Measurements from ENCODE around the gene MMP17. TPM values are rescaled to one million over a fixed set of nuclear protein-coding genes. Genes with fewer than 3 reads are reported as not detected.

Gene MMP17
- total RNA-seq, 5 donors from 2014 or later (not counting 1 experiment from before 2014, with no cell fraction given), result 0.58 to 2.7 (median 1.2) TPM

- CTCF ChIA-PET, result no interaction called here
- Histone ChIP-seq H3K9me3 (no peaks in the 10 kb centered on the region), H3K27ac (ENCODE audit: low read length) (no peak overlapping the region), H3K4me1 (ENCODE audit: control insufficient read depth in 1 of 2, extremely low read depth in 1 of 2, insufficient read depth in 2 of 2, low read length in 2 of 2) (no peaks in the 10 kb centered on the region), H3K36me3 (ENCODE audit: control insufficient read depth in 2 of 2, extremely low read depth in 1 of 2, insufficient read depth in 1 of 2, low read length in 1 of 2) (no peaks in the 10 kb centered on the region), H3K27me3 (replicated peaks in 1 of 2; ENCODE audit: control insufficient read depth in 2 of 2, extremely low read depth in 1 of 2, insufficient read depth in 2 of 2, low read length in 1 of 2) (peaks cover 0 to 11% of the 10 kb centered on the region in 2 experiments), H3K4me3 (ENCODE audit: control insufficient read depth in 1 of 2, extremely low read depth in 1 of 2, low read length in 1 of 2) (no peak overlapping the region)
- H3K9me3 Mint-ChIP-seq, result no peaks in the 10 kb centered on the region
- H3K27me3 Mint-ChIP-seq, result peaks cover 0 to 2% of the 10 kb centered on the region in 2 donors
- 95% methylated on average over 12 of the region's 16 CpGs for WGBS (ENCODE audit: insufficient coverage)
- no peak overlapping the region for H3K4me3 Mint-ChIP-seq
- POLR2A ChIA-PET, result interaction anchor here in 1 of 2 donors (0.6 kb wide), 1 partner anchor 106 kb away, joined by 9 read pairs; the partner anchor contains the start of gene EP400
- no peaks in the 10 kb centered on the region for H3K36me3 Mint-ChIP-seq
- ATAC-seq (replicated peaks in 1 of 4), result no peak
- no peak overlapping the region for H3K27ac Mint-ChIP-seq
- no peaks in the 10 kb centered on the region for H3K4me1 Mint-ChIP-seq
- DNase-seq, result no peak
These were observed 15.3 kb downstream of the MMP17 start for GRCh38 chr12:131843527-131843926.

GRCh38 chr12:131844140-131844539, 15.9 kb downstream of the MMP17 start:
- H3K4me1 ChIP-seq (ENCODE audit: control insufficient read depth in 1 of 2, extremely low read depth in 1 of 2, insufficient read depth in 2 of 2, low read length in 2 of 2), result no peaks in the 10 kb centered on the region
- no peak overlapping the region for H3K4me3 ChIP-seq (ENCODE audit: control insufficient read depth in 1 of 2, extremely low read depth in 1 of 2, low read length in 1 of 2)
- H3K36me3 Mint-ChIP-seq, result no peaks in the 10 kb centered on the region
- no peak overlapping the region for H3K4me3 Mint-ChIP-seq
- H3K27ac Mint-ChIP-seq, result no peak overlapping the region
- H3K9me3 Mint-ChIP-seq, result no peaks in the 10 kb centered on the region
- no peak overlapping the region for H3K27ac ChIP-seq (ENCODE audit: low read length)
- ATAC-seq (replicated peaks in 1 of 4), result no peak
- CTCF ChIA-PET, result no interaction called here
- no peak for DNase-seq
- H3K36me3 ChIP-seq (ENCODE audit: control insufficient read depth in 2 of 2, extremely low read depth in 1 of 2, insufficient read depth in 1 of 2, low read length in 1 of 2), result no peaks in the 10 kb centered on the region
- H3K27me3 Mint-ChIP-seq, result peaks cover 0 to 2% of the 10 kb centered on the region in 2 donors
- POLR2A ChIA-PET, result interaction anchor here in 1 of 2 donors (0.6 kb wide), 1 partner anchor 106 kb away, joined by 9 read pairs; the partner anchor contains the start of gene EP400
- H3K4me1 Mint-ChIP-seq, result no peaks in the 10 kb centered on the region
- no peaks in the 10 kb centered on the region for H3K9me3 ChIP-seq
- peaks cover 0 to 11% of the 10 kb centered on the region in 2 experiments for H3K27me3 ChIP-seq (replicated peaks in 1 of 2; ENCODE audit: control insufficient read depth in 2 of 2, extremely low read depth in 1 of 2, insufficient read depth in 2 of 2, low read length in 1 of 2)
- 79% methylated on average over 11 of the region's 11 CpGs for WGBS (ENCODE audit: insufficient coverage)

- no peaks in the 10 kb centered on the region for H3K9me3 Mint-ChIP-seq
- POLR2A ChIA-PET, result no interaction called here
- no peak overlapping the region for H3K4me3 Mint-ChIP-seq
- Histone ChIP-seq H3K4me3 (ENCODE audit: control insufficient read depth in 1 of 2, extremely low read depth in 1 of 2, low read length in 1 of 2) (no peak overlapping the region), H3K4me1 (ENCODE audit: control insufficient read depth in 1 of 2, extremely low read depth in 1 of 2, insufficient read depth in 2 of 2, low read length in 2 of 2) (no peaks in the 10 kb centered on the region), H3K36me3 (ENCODE audit: control insufficient read depth in 2 of 2, extremely low read depth in 1 of 2, insufficient read depth in 1 of 2, low read length in 1 of 2) (no peaks in the 10 kb centered on the region), H3K27ac (ENCODE audit: low read length) (no peak overlapping the region), H3K9me3 (no peaks in the 10 kb centered on the region), H3K27me3 (replicated peaks in 1 of 2; ENCODE audit: control insufficient read depth in 2 of 2, extremely low read depth in 1 of 2, insufficient read depth in 2 of 2, low read length in 1 of 2) (peaks cover 0 to 13% of the 10 kb centered on the region in 2 experiments)
- CTCF ChIA-PET, result no interaction called here
- H3K4me1 Mint-ChIP-seq, result no peaks in the 10 kb centered on the region
- WGBS (ENCODE audit: insufficient coverage), result 91% methylated on average over 16 of the region's 25 CpGs
- H3K27ac Mint-ChIP-seq, result no peak overlapping the region
- H3K36me3 Mint-ChIP-seq, result no peaks in the 10 kb centered on the region
- ATAC-seq (replicated peaks in 1 of 4) (no peak), DNase-seq (no peak)
- H3K27me3 Mint-ChIP-seq, result peaks cover 0 to 2% of the 10 kb centered on the region in 2 donors
These were observed 16.5 kb downstream of the MMP17 start for GRCh38 chr12:131844656-131845055.

GRCh38 chr12:131845121-131845520, 16.9 kb downstream of the MMP17 start:
- ChIA-PET POLR2A (no interaction called here), CTCF (no interaction called here)
- Mint-ChIP-seq H3K4me1 (no peaks in the 10 kb centered on the region), H3K27ac (no peak overlapping the region), H3K4me3 (no peak overlapping the region), H3K27me3 (peaks cover 0 to 2% of the 10 kb centered on the region in 2 donors), H3K36me3 (no peaks in the 10 kb centered on the region), H3K9me3 (no peaks in the 10 kb centered on the region)
- DNase-seq (no peak), ATAC-seq (replicated peaks in 1 of 4) (no peak)
- Histone ChIP-seq H3K4me3 (ENCODE audit: control insufficient read depth in 1 of 2, extremely low read depth in 1 of 2, low read length in 1 of 2) (no peak overlapping the region), H3K27me3 (replicated peaks in 1 of 2; ENCODE audit: control insufficient read depth in 2 of 2, extremely low read depth in 1 of 2, insufficient read depth in 2 of 2, low read length in 1 of 2) (peaks cover 0 to 14% of the 10 kb centered on the region in 2 experiments), H3K4me1 (ENCODE audit: control insufficient read depth in 1 of 2, extremely low read depth in 1 of 2, insufficient read depth in 2 of 2, low read length in 2 of 2) (no peaks in the 10 kb centered on the region), H3K27ac (ENCODE audit: low read length) (no peak overlapping the region), H3K36me3 (ENCODE audit: control insufficient read depth in 2 of 2, extremely low read depth in 1 of 2, insufficient read depth in 1 of 2, low read length in 1 of 2) (no peaks in the 10 kb centered on the region), H3K9me3 (no peaks in the 10 kb centered on the region)
- 92% methylated on average over 29 of the region's 29 CpGs for WGBS (ENCODE audit: insufficient coverage)

GRCh38 chr12:131847456-131847855, 19.3 kb downstream of the MMP17 start:
- Histone ChIP-seq H3K4me1 (ENCODE audit: control insufficient read depth in 1 of 2, extremely low read depth in 1 of 2, insufficient read depth in 2 of 2, low read length in 2 of 2) (no peaks in the 10 kb centered on the region), H3K36me3 (ENCODE audit: control insufficient read depth in 2 of 2, extremely low read depth in 1 of 2, insufficient read depth in 1 of 2, low read length in 1 of 2) (no peaks in the 10 kb centered on the region), H3K4me3 (ENCODE audit: control insufficient read depth in 1 of 2, extremely low read depth in 1 of 2, low read length in 1 of 2) (no peak overlapping the region), H3K9me3 (no peaks in the 10 kb centered on the region), H3K27me3 (replicated peaks in 1 of 2; ENCODE audit: control insufficient read depth in 2 of 2, extremely low read depth in 1 of 2, insufficient read depth in 2 of 2, low read length in 1 of 2) (peaks cover 0 to 19% of the 10 kb centered on the region in 2 experiments), H3K27ac (ENCODE audit: low read length) (no peak overlapping the region)
- Mint-ChIP-seq H3K9me3 (no peaks in the 10 kb centered on the region), H3K4me1 (no peaks in the 10 kb centered on the region), H3K27ac (no peak overlapping the region), H3K4me3 (no peak overlapping the region), H3K27me3 (peaks cover 0 to 2% of the 10 kb centered on the region in 2 donors), H3K36me3 (no peaks in the 10 kb centered on the region)
- POLR2A ChIA-PET, result no interaction called here
- DNase-seq (no peak), ATAC-seq (replicated peaks in 1 of 4) (peak in 1 of 4 experiments; percentile 9)
- CTCF ChIA-PET, result no interaction called here
- WGBS (ENCODE audit: insufficient coverage), result 82% methylated on average over 8 of the region's 10 CpGs

- 83% methylated on average over 20 of the region's 24 CpGs for WGBS (ENCODE audit: insufficient coverage)
- Histone ChIP-seq H3K27me3 (replicated peaks in 1 of 2; ENCODE audit: control insufficient read depth in 2 of 2, extremely low read depth in 1 of 2, insufficient read depth in 2 of 2, low read length in 1 of 2) (peaks cover 0 to 28% of the 10 kb centered on the region in 2 experiments), H3K27ac (ENCODE audit: low read length) (no peak overlapping the region), H3K4me3 (ENCODE audit: control insufficient read depth in 1 of 2, extremely low read depth in 1 of 2, low read length in 1 of 2) (no peak overlapping the region), H3K9me3 (no peaks in the 10 kb centered on the region), H3K36me3 (ENCODE audit: control insufficient read depth in 2 of 2, extremely low read depth in 1 of 2, insufficient read depth in 1 of 2, low read length in 1 of 2) (no peaks in the 10 kb centered on the region), H3K4me1 (ENCODE audit: control insufficient read depth in 1 of 2, extremely low read depth in 1 of 2, insufficient read depth in 2 of 2, low read length in 2 of 2) (no peaks in the 10 kb centered on the region)
- DNase-seq (no peak), ATAC-seq (replicated peaks in 1 of 4) (no peak)
- CTCF ChIA-PET, result no interaction called here
- Mint-ChIP-seq H3K9me3 (no peaks in the 10 kb centered on the region), H3K36me3 (no peaks in the 10 kb centered on the region), H3K27me3 (peaks cover 0 to 2% of the 10 kb centered on the region in 2 donors), H3K4me1 (peaks cover 0 to 2% (median 0%) of the 10 kb centered on the region in 3 donors), H3K4me3 (no peak overlapping the region), H3K27ac (no peak overlapping the region)
- POLR2A ChIA-PET, result no interaction called here
These were observed 20.6 kb downstream of the MMP17 start for GRCh38 chr12:131848753-131849152.

Data from T-cell (primary cell).